Lower leg skin (tissue), 3 donors: ENCODE measurements around the gene ROBO1.

Source experiments
- POLR2A ChIP-seq, 2 donors: fragments of 450-650 bp; IDR thresholded peaks; one replicate each; pipeline ENCODE4 v1.6.1; 2016 to 2017; ENCODE audit warnings: antibody characterized with exemption in 2 of 2, mild to moderate bottlenecking in 1 of 2, moderate library complexity in 1 of 2
- TF ChIP-seq, protein P1 (sequence below), 3 donors: fragments of 450-650 bp; IDR thresholded peaks; one replicate each; pipeline ENCODE4 v1.5.1; 2016; ENCODE audit warnings: antibody characterized with exemption in 3 of 3, mild to moderate bottlenecking in 3 of 3, moderate library complexity in 2 of 3

DNA sequence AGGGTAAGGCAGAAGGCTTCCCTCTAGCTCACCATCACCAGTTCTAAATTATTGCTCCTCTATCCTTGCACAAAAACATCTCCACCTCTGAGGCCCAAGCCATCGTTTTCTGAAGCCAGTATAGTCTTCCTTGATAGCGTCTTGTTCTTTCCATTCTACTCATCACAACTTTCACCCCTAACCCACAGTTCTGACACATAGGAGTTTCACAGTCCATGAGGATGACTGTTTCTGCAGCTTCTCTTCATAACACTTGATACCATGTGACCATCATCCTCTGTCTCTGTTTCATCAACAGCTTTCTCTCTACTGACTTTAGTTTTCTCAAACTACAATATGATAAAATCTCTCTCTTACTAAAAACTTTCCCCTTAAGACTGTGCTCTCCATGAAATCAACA, 1166.5 kb downstream of the ROBO1 start:
- TF ChIP-seq, protein P1, sequence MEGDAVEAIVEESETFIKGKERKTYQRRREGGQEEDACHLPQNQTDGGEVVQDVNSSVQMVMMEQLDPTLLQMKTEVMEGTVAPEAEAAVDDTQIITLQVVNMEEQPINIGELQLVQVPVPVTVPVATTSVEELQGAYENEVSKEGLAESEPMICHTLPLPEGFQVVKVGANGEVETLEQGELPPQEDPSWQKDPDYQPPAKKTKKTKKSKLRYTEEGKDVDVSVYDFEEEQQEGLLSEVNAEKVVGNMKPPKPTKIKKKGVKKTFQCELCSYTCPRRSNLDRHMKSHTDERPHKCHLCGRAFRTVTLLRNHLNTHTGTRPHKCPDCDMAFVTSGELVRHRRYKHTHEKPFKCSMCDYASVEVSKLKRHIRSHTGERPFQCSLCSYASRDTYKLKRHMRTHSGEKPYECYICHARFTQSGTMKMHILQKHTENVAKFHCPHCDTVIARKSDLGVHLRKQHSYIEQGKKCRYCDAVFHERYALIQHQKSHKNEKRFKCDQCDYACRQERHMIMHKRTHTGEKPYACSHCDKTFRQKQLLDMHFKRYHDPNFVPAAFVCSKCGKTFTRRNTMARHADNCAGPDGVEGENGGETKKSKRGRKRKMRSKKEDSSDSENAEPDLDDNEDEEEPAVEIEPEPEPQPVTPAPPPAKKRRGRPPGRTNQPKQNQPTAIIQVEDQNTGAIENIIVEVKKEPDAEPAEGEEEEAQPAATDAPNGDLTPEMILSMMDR (IDR thresholded peaks at IDR 0.05), result no peak
- no peak for TF ChIP-seq POLR2A (IDR thresholded peaks at IDR 0.05)
